NCI-H2196 (cell line): ENCODE data around the gene FADS1.
A peak's percentile ranks its signal among the peaks of the same experiment; 100 is the strongest.

ENCODE experiments used
- DNase-seq: peaks from one replicate; lab custom pipeline; 2025; ENCODE audit not compliant: unreplicated experiment; lab: John Stamatoyannopoulos, UW

FADS1 gene

GRCh38 chr11:61827571-61828378 is 11.0 kb upstream of the FADS1 start, which contains the start of gene FADS2:
Gene FADS2 (plus strand): TSS chr11:61828300. CDS start chr11:61828391, 91 bp downstream.
- peak; percentile 96 for DNase-seq

GRCh38 chr11:61826930-61827570 is 10.2 kb upstream of the FADS1 start:
- no peak for DNase-seq

GRCh38 chr11:61820174-61820573 is 3.4 kb upstream of the FADS1 start:
- no peak for DNase-seq

- DNase-seq, result no peak
Observed at GRCh38 chr11:61817471-61818202, 834 bp upstream of the FADS1 start.

GRCh38 chr11:61815790-61816735 is 740 bp downstream of the FADS1 start:
- peak; percentile 82 for DNase-seq

- DNase-seq, result peak; percentile 97
Observed at GRCh38 chr11:61814958-61815789, 1.6 kb downstream of the FADS1 start.

GRCh38 chr11:61814247-61814957 is 2.4 kb downstream of the FADS1 start:
- DNase-seq, result peak; percentile 57

- no peak for DNase-seq
Observed at GRCh38 chr11:61812736-61813411, 3.9 kb downstream of the FADS1 start.

GRCh38 chr11:61811831-61812230 is 5.0 kb downstream of the FADS1 start:
- DNase-seq, result peak; percentile 22

GRCh38 chr11:61810671-61811175 is 6.1 kb downstream of the FADS1 start:
- DNase-seq, result no peak

GRCh38 chr11:61806785-61807184 is 10.0 kb downstream of the FADS1 start:
- DNase-seq, result no peak

- DNase-seq, result no peak
Observed at GRCh38 chr11:61805146-61805545, 11.7 kb downstream of the FADS1 start.

- DNase-seq, result no peak
Observed at GRCh38 chr11:61803889-61804647, 12.7 kb downstream of the FADS1 start.

- no peak for DNase-seq
Observed at GRCh38 chr11:61802605-61803004, 14.2 kb downstream of the FADS1 start.

- DNase-seq, result no peak
Observed at GRCh38 chr11:61800331-61801281, 16.2 kb downstream of the FADS1 start.

GRCh38 chr11:61799665-61800284 is 17.0 kb downstream of the FADS1 start:
- no peak for DNase-seq
